ENCODE data around the gene ZNF804A. TPM values are rescaled to one million over a fixed set of nuclear protein-coding genes. Genes with fewer than 3 reads are reported as not detected.

The ZNF804A gene
- 0.11 TPM in 1 of 2 replicates, not detected in the other for total RNA-seq

DNA sequence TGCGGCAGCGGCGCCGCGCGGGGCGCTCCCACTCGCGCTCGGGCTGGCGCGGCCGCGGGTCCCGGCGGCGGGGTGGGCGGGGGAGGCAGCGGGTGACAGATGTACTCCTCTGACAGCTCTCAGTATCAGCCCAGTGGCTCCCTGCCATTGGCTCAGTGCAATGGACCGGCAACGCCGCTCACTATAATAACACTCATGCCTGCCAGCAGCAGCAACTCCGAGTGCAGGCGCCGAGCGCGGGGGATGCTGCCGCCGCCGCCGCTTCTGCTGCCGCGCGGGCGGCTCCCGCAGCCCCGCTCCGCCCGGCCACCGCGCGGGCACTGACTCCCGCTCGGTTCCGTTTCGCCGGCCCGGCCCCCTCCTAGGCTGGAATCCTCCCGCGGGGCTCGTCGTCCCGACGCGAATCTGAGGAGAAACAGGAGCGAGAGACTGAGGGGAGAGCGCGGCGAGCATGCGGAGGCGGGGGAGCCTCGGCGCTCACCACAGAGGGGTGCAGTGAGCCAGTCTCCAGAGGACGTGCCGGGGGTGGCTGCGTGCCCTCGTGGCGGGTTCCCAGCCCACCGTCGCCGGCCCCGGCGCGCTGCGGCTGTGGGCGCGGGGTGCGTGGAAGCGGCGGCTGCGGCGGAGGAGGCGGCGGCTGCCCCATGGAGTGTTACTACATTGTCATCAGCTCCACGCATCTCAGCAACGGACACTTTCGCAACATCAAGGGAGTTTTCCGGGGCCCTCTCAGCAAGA lies at the start of gene ZNF804A:
ZNF804A (plus strand) TSS at position 214 of the 738 bp plus-strand sequence; CDS start at position 645, 431 bp downstream.

